PC-9 (cell line): ENCODE data around the gene ZDHHC3. TPM values are rescaled to one million over a fixed set of nuclear protein-coding genes. Genes with fewer than 3 reads are reported as not detected.

Experiments
- BruUV-seq: library from RNA; stranded (reverse); fragments of 400-500 nt; replicated peaks from 2 replicates; lab custom pipeline; 2021; lab: Mats Ljungman, UMichigan
- CTCF ChIA-PET: fragments of 300-600 bp; sonication (Branson Sonifier 250); formaldehyde crosslinking; loops from one replicate; lab custom pipeline; 2022; ENCODE audit warnings: antibody characterized with exemption; lab: Charles Lee
- POLR2A ChIA-PET: fragments of 300-600 bp; sonication (Branson Sonifier 250); formaldehyde crosslinking; loops from one replicate; lab custom pipeline; 2022; ENCODE audit warnings: antibody characterized with exemption; ENCODE audit not compliant: unreplicated experiment; lab: Charles Lee
- DNase-seq, 2 experiments: peaks; one replicate each; pipeline versions ENCODE4 v3.0.0 to v3.0.0-alpha.2; 2015 to 2022; ENCODE audit warnings: mixed read lengths in 1 of 2
- H2AFZ ChIP-seq: fragments of 200-600 bp; sonication (generic); 2 replicates; pipeline ENCODE4 v1.8.1; 2017; ENCODE audit warnings: antibody characterized with exemption
- H3F3A ChIP-seq: fragments of 200-600 bp; sonication (generic); 2 replicates; pipeline ENCODE4 v1.8.1; 2017; ENCODE audit warnings: antibody characterized with exemption, mild to moderate bottlenecking, low read depth; ENCODE audit not compliant: insufficient read depth
- H3K27ac ChIP-seq: fragments of 200-600 bp; sonication (generic); 2 replicates; pipeline ENCODE4 v1.6.1; 2016; ENCODE audit warnings: mixed run types
- H3K27me3 ChIP-seq: fragments of 200-600 bp; sonication (generic); 2 replicates; pipeline ENCODE4 v1.6.1; 2016; ENCODE audit warnings: low read depth, mixed run types; ENCODE audit not compliant: insufficient read depth
- H3K36me3 ChIP-seq: fragments of 200-600 bp; sonication (generic); 2 replicates; pipeline ENCODE4 v1.6.1; 2016; ENCODE audit warnings: low read depth, mixed run types
- H3K4me1 ChIP-seq: fragments of 200-600 bp; sonication (generic); replicated peaks from 2 replicates; pipeline ENCODE4 v1.6.1; 2016; ENCODE audit warnings: mixed run types; ENCODE audit not compliant: insufficient read depth
- H3K4me2 ChIP-seq: fragments of 200-600 bp; sonication (generic); 2 replicates; pipeline ENCODE4 v1.6.1; 2017; ENCODE audit warnings: mixed run types
- H3K4me3 ChIP-seq: fragments of 200-600 bp; sonication (generic); 2 replicates; pipeline ENCODE4 v1.6.1; 2016; ENCODE audit warnings: mixed run types
- H3K79me2 ChIP-seq: fragments of 200-600 bp; sonication (generic); 2 replicates; pipeline ENCODE4 v1.6.1; 2017; ENCODE audit warnings: low read depth, mixed run types
- H3K9me2 ChIP-seq: fragments of 200-600 bp; sonication (generic); 2 replicates; pipeline ENCODE4 v1.8.1; 2017; ENCODE audit warnings: mild to moderate bottlenecking; ENCODE audit not compliant: insufficient read depth
- H3K9me3 ChIP-seq: fragments of 200-600 bp; sonication (generic); 2 replicates; pipeline ENCODE4 v1.8.1; 2016; ENCODE audit warnings: low read depth; ENCODE audit not compliant: insufficient read depth
- H4K20me1 ChIP-seq: fragments of 200-600 bp; sonication (generic); 2 replicates; pipeline ENCODE4 v1.8.1; 2017; ENCODE audit not compliant: insufficient read depth
- EZH2 ChIP-seq: fragments of 200-600 bp; sonication (generic); IDR thresholded peaks from 2 replicates; pipeline ENCODE4 v1.8.0; 2017; ENCODE audit warnings: antibody characterized with exemption, low read depth
- intact Hi-C: fragments of 100-400 bp; cut with micrococcal nuclease; formaldehyde crosslinking; loops from one replicate; pipeline ENCODE4 v1.10.0; 2022; ENCODE audit not compliant: unreplicated experiment
- total RNA-seq: library from RNA; stranded (reverse); gene quantifications from 2 replicates; pipeline ENCODE4 v1.2.3, GENCODE V29; 2021
- TF ChIP-seq, protein P1 (sequence below): fragments of 200-600 bp; sonication (generic); conservative IDR thresholded peaks from 2 replicates; pipeline ENCODE4 v1.6.1; 2017; ENCODE audit warnings: mixed run types, antibody characterized with exemption, mild to moderate bottlenecking, moderate library complexity

Gene ZDHHC3
- total RNA-seq, 1 experiment from 2014 or later: 107 TPM

DNA sequence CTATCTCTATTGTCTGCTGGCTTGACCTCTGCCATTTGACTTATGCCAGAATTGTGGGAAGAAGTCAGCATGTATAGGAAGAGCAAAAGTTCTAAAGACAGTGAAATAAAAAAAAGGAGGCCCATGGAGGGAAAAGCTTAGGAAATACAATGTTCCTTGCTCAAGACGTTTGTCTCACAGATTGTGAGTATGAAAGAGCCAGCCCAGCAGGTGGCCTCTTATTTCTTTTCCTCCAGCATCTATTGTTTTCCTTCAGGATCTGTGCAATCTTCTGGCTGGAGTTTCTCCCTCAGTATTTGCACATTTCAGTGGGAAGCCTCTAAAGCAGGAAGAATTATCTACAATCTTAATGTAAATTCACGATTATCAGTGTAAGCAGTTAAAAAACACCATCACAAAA lies 43.7 kb downstream of the ZDHHC3 start:
- no peak overlapping the region for H3K4me2 ChIP-seq
- no peaks in the 10 kb centered on the region for H3F3A ChIP-seq
- no peaks in the 10 kb centered on the region; the same call in 1 of the 2 replicates for H4K20me1 ChIP-seq
- no peaks in the 10 kb centered on the region for H3K9me3 ChIP-seq
- no peaks in the 10 kb centered on the region for H3K36me3 ChIP-seq
- H3K4me1 ChIP-seq: no peaks in the 10 kb centered on the region
- H3K4me3 ChIP-seq: no peak overlapping the region
- POLR2A ChIA-PET: no interaction called here
- no peak overlapping the region for H3K27ac ChIP-seq
- no peak for DNase-seq
- no TSS peak for BruUV-seq
- no peak overlapping the region for H2AFZ ChIP-seq
- no peaks in the 10 kb centered on the region for H3K27me3 ChIP-seq
- no peaks in the 10 kb centered on the region for H3K79me2 ChIP-seq
- H3K9me2 ChIP-seq: no peaks in the 10 kb centered on the region
- intact Hi-C loops: no loop called here
- TF ChIP-seq EZH2: no peak
- TF ChIP-seq, protein P1, sequence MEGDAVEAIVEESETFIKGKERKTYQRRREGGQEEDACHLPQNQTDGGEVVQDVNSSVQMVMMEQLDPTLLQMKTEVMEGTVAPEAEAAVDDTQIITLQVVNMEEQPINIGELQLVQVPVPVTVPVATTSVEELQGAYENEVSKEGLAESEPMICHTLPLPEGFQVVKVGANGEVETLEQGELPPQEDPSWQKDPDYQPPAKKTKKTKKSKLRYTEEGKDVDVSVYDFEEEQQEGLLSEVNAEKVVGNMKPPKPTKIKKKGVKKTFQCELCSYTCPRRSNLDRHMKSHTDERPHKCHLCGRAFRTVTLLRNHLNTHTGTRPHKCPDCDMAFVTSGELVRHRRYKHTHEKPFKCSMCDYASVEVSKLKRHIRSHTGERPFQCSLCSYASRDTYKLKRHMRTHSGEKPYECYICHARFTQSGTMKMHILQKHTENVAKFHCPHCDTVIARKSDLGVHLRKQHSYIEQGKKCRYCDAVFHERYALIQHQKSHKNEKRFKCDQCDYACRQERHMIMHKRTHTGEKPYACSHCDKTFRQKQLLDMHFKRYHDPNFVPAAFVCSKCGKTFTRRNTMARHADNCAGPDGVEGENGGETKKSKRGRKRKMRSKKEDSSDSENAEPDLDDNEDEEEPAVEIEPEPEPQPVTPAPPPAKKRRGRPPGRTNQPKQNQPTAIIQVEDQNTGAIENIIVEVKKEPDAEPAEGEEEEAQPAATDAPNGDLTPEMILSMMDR: no peak
- CTCF ChIA-PET: no interaction called here

DNA sequence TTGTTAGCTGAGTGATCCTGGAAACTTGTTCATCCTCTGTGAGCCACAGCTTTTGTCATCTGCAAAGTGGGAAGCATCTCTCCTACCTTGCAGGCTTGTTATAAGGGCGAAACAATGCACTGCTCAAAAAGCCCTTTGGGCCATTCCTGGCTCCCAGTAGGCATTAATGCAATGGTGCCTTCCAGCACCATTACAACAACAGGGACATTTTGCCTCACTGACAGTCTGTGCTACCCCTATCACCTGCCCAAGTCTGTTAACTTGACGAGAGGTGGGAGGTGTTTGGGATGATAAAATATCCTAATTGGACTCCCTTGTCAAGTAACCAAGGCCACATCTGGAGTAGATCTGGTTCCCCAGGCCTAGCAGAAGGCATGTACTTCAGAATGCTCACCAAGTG lies 44.2 kb downstream of the ZDHHC3 start:
- intact Hi-C loops: no loop called here
- Histone ChIP-seq H3K79me2 (no peaks in the 10 kb centered on the region), H3F3A (no peaks in the 10 kb centered on the region), H2AFZ (no peak overlapping the region), H3K27ac (no peak overlapping the region), H3K4me2 (no peak overlapping the region), H3K9me2 (no peaks in the 10 kb centered on the region), H3K9me3 (no peaks in the 10 kb centered on the region), H3K4me3 (no peak overlapping the region), H3K27me3 (no peaks in the 10 kb centered on the region), H3K36me3 (no peaks in the 10 kb centered on the region), H3K4me1 (no peaks in the 10 kb centered on the region), H4K20me1 (no peaks in the 10 kb centered on the region; the same call in 1 of the 2 replicates)
- TF ChIP-seq EZH2: no peak
- TF ChIP-seq, protein P1: no peak
- BruUV-seq: no TSS peak
- no peak for DNase-seq
- ChIA-PET POLR2A (no interaction called here), CTCF (no interaction called here)

DNA sequence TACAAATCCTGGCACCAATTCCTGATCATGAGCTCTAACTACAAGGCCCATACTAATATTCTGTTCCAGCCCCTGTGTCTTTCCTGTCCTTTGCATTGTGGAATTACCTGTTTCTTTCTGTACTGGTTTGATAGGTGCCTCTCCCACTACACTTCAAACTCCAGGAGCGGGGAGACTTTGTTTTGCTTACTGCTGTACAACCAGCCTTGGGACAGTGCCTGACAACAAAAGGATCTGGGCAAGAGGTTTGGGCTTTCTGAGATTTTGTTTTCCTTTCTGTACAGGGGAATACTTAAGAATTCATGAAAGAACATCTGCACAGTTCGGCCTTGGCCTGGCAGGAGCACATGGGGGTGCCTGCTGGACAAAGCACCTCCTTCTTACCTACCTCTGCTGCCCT lies 45.1 kb downstream of the ZDHHC3 start:
- TF ChIP-seq EZH2: no peak
- TF ChIP-seq, protein P1: no peak
- no peak overlapping the region for H3K27ac ChIP-seq
- H2AFZ ChIP-seq: no peak overlapping the region
- H3K4me2 ChIP-seq: no peak overlapping the region
- CTCF ChIA-PET: no interaction called here
- no peak overlapping the region for H3K4me3 ChIP-seq
- no peaks in the 10 kb centered on the region for H3K79me2 ChIP-seq
- H3F3A ChIP-seq: no peaks in the 10 kb centered on the region
- H4K20me1 ChIP-seq: no peaks in the 10 kb centered on the region; the same call in 1 of the 2 replicates
- H3K4me1 ChIP-seq: no peaks in the 10 kb centered on the region
- H3K27me3 ChIP-seq: no peaks in the 10 kb centered on the region
- no peaks in the 10 kb centered on the region for H3K9me2 ChIP-seq
- DNase-seq: no peak
- POLR2A ChIA-PET: no interaction called here
- intact Hi-C loops: no loop called here
- no peaks in the 10 kb centered on the region for H3K9me3 ChIP-seq
- BruUV-seq: no TSS peak
- H3K36me3 ChIP-seq: no peaks in the 10 kb centered on the region
